Measurements from ENCODE around the gene GPRC5B. TPM values are rescaled to one million over a fixed set of nuclear protein-coding genes. Genes with fewer than 3 reads are reported as not detected.

GPRC5B gene
- total RNA-seq, 3 donors from 2014 or later (not counting 1 experiment from before 2014, with no cell fraction given) = not detected

DNA sequence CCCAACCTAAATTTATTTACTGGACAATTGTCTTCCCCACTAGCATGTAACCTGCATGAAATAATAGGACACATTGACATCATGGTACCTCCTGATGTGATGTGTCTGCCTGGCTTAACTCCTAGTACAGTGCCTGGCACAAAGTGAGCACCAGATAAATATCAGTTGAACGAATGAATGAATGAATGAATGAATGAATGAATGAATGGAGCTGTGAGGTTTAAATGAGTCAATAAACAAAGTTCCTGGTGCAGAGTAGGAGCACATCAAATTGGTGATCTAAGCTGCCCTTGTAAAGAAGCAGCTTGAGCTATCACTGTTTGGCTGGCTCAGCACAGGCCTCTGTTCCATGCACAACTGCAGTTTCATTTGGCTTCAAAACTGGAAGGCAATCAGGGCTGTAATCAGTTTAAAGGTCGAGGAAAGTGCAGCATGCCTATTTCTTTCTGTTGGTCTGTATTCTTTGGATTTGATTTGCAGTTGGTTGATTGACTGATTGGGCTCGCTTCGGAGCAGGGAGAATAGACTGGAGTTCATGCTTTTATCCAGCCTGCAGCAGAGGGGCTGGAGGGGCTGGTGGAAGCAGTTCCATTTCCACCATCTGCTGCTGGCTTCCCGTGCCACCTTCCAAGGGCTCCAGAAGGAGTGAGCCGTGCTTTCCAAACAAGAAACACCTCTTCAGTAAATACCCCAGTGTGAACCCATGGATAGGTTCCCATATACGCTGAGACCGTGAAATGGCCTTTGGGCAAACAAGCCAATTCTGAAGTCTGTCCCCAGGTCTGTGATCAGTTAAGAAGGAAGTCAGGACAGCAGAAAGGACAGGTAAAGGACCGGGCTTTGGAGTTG lies 54.6 kb downstream of the GPRC5B start:
- no peak overlapping the region for H3K4me3 ChIP-seq (ENCODE audit: low read length)
- H3K4me3 Mint-ChIP-seq = no peak overlapping the region
- H3K36me3 ChIP-seq (ENCODE audit: control insufficient read depth, insufficient read depth, low read length) = no peaks in the 10 kb centered on the region
- TF ChIP-seq, protein P1, sequence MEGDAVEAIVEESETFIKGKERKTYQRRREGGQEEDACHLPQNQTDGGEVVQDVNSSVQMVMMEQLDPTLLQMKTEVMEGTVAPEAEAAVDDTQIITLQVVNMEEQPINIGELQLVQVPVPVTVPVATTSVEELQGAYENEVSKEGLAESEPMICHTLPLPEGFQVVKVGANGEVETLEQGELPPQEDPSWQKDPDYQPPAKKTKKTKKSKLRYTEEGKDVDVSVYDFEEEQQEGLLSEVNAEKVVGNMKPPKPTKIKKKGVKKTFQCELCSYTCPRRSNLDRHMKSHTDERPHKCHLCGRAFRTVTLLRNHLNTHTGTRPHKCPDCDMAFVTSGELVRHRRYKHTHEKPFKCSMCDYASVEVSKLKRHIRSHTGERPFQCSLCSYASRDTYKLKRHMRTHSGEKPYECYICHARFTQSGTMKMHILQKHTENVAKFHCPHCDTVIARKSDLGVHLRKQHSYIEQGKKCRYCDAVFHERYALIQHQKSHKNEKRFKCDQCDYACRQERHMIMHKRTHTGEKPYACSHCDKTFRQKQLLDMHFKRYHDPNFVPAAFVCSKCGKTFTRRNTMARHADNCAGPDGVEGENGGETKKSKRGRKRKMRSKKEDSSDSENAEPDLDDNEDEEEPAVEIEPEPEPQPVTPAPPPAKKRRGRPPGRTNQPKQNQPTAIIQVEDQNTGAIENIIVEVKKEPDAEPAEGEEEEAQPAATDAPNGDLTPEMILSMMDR (IDR thresholded peaks at IDR 0.05) = no peak
- H3K27me3 ChIP-seq (ENCODE audit: control insufficient read depth, insufficient read depth, low read length) = no peaks in the 10 kb centered on the region
- no peaks in the 10 kb centered on the region for H3K27me3 Mint-ChIP-seq (ENCODE audit: low read depth in 2 of 2)
- no peak overlapping the region for H3K27ac ChIP-seq (ENCODE audit: low read length)
- ATAC-seq (no peak), DNase-seq (no peak)
- intact Hi-C loops (cut with micrococcal nuclease) = no loop called here
- H3K4me1 Mint-ChIP-seq = no peaks in the 10 kb centered on the region
- no peaks in the 10 kb centered on the region for H3K9me3 ChIP-seq (ENCODE audit: control insufficient read depth, insufficient read depth, low read length)
- no peaks in the 10 kb centered on the region for H3K4me1 ChIP-seq (ENCODE audit: control insufficient read depth, insufficient read depth, low read length)
- no peaks in the 10 kb centered on the region for H3K36me3 Mint-ChIP-seq
- no peak overlapping the region for H3K27ac Mint-ChIP-seq
- H3K9me3 Mint-ChIP-seq = no peaks in the 10 kb centered on the region
- whole genome bisulfite sequencing (ENCODE audit: insufficient coverage) = 88% methylated on average over 9 of the region's 9 CpGs

- no peak for ATAC-seq
- 91% methylated on average over 5 of the region's 5 CpGs for WGBS (ENCODE audit: insufficient coverage)
- no peaks in the 10 kb centered on the region for H3K4me1 ChIP-seq (ENCODE audit: control insufficient read depth, insufficient read depth, low read length)
- no peaks in the 10 kb centered on the region for H3K9me3 Mint-ChIP-seq
- TF ChIP-seq, protein P1 (IDR thresholded peaks at IDR 0.05) = no peak
- no peaks in the 10 kb centered on the region for H3K4me1 Mint-ChIP-seq
- H3K36me3 Mint-ChIP-seq = no peaks in the 10 kb centered on the region
- H3K36me3 ChIP-seq (ENCODE audit: control insufficient read depth, insufficient read depth, low read length) = no peaks in the 10 kb centered on the region
- no peak overlapping the region for H3K27ac ChIP-seq (ENCODE audit: low read length)
- no peak overlapping the region for H3K27ac Mint-ChIP-seq
- no peaks in the 10 kb centered on the region for H3K27me3 Mint-ChIP-seq (ENCODE audit: low read depth in 2 of 2)
- intact Hi-C loops (cut with micrococcal nuclease) = no loop called here
- H3K27me3 ChIP-seq (ENCODE audit: control insufficient read depth, insufficient read depth, low read length) = no peaks in the 10 kb centered on the region
- H3K4me3 ChIP-seq (ENCODE audit: low read length) = no peak overlapping the region
- no peak overlapping the region for H3K4me3 Mint-ChIP-seq
- no peak for DNase-seq
- no peaks in the 10 kb centered on the region for H3K9me3 ChIP-seq (ENCODE audit: control insufficient read depth, insufficient read depth, low read length)
Observed at GRCh38 chr16:19824216-19824615, 60.4 kb downstream of the GPRC5B start.

GRCh38 chr16:19823322-19823721 lies 61.3 kb downstream of the GPRC5B start:
- TF ChIP-seq, protein P1 (IDR thresholded peaks at IDR 0.05) = no peak
- Histone ChIP-seq H3K4me3 (ENCODE audit: low read length) (no peak overlapping the region), H3K27ac (ENCODE audit: low read length) (no peak overlapping the region), H3K27me3 (ENCODE audit: control insufficient read depth, insufficient read depth, low read length) (no peaks in the 10 kb centered on the region), H3K36me3 (ENCODE audit: control insufficient read depth, insufficient read depth, low read length) (no peaks in the 10 kb centered on the region), H3K4me1 (ENCODE audit: control insufficient read depth, insufficient read depth, low read length) (no peaks in the 10 kb centered on the region), H3K9me3 (ENCODE audit: control insufficient read depth, insufficient read depth, low read length) (no peaks in the 10 kb centered on the region)
- H3K27ac Mint-ChIP-seq = no peak overlapping the region
- H3K27me3 Mint-ChIP-seq (ENCODE audit: low read depth in 2 of 2) = no peaks in the 10 kb centered on the region
- H3K9me3 Mint-ChIP-seq = no peaks in the 10 kb centered on the region
- DNase-seq (no peak), ATAC-seq (no peak)
- H3K4me1 Mint-ChIP-seq = no peaks in the 10 kb centered on the region
- 88% methylated on average over 6 of the region's 6 CpGs for WGBS (ENCODE audit: insufficient coverage)
- no peaks in the 10 kb centered on the region for H3K36me3 Mint-ChIP-seq
- H3K4me3 Mint-ChIP-seq = no peak overlapping the region
- intact Hi-C loops (cut with micrococcal nuclease) = no loop called here

DNA sequence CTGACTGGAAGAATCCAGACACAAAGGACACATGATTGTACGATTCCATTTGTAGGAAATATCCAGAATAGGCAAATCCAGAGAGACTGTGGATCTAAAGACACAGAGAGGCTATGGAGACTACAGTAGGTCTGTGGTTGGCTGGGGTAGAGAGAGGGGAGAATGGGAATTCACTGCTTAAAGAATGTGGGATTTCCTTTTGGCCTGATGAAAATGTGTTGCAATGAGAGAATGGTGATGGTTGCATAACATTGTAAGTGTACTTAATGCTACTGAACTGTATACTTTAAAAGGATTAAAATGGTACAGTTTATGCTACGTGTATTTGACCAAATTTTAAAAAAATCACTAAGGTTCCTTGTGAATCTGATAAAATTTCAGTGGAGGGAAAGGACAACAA lies 62.1 kb downstream of the GPRC5B start:
- Histone ChIP-seq H3K9me3 (ENCODE audit: control insufficient read depth, insufficient read depth, low read length) (no peaks in the 10 kb centered on the region), H3K4me3 (ENCODE audit: low read length) (no peak overlapping the region), H3K27me3 (ENCODE audit: control insufficient read depth, insufficient read depth, low read length) (no peaks in the 10 kb centered on the region), H3K36me3 (ENCODE audit: control insufficient read depth, insufficient read depth, low read length) (no peaks in the 10 kb centered on the region), H3K4me1 (ENCODE audit: control insufficient read depth, insufficient read depth, low read length) (no peaks in the 10 kb centered on the region), H3K27ac (ENCODE audit: low read length) (no peak overlapping the region)
- 77% methylated on average over 2 of the region's 2 CpGs for WGBS (ENCODE audit: insufficient coverage)
- no peaks in the 10 kb centered on the region for H3K9me3 Mint-ChIP-seq
- H3K4me1 Mint-ChIP-seq = no peaks in the 10 kb centered on the region
- intact Hi-C loops (cut with micrococcal nuclease) = no loop called here
- no peaks in the 10 kb centered on the region for H3K27me3 Mint-ChIP-seq (ENCODE audit: low read depth in 2 of 2)
- H3K4me3 Mint-ChIP-seq = no peak overlapping the region
- DNase-seq = no peak
- ATAC-seq = no peak
- no peaks in the 10 kb centered on the region for H3K36me3 Mint-ChIP-seq
- TF ChIP-seq, protein P1 (IDR thresholded peaks at IDR 0.05) = no peak
- no peak overlapping the region for H3K27ac Mint-ChIP-seq

Data from natural killer cell (primary cell).